K562 (cell line): ENCODE results near the gene TBATA. TPM values are rescaled to one million over a fixed set of nuclear protein-coding genes. Genes with fewer than 3 reads are reported as not detected.

Source experiments
- ATAC-seq: fragments of 200-7000 bp; cut with Tn5 transposase; 3 replicates; pipeline ENCODE4 v1.9.1; 2020; ENCODE audit warnings: moderate library complexity
- BruUV-seq: library from RNA; stranded (reverse); fragments of 400-500 nt; replicated peaks from 2 replicates; lab custom pipeline; 2021; lab: Mats Ljungman, UMichigan
- CTCF ChIA-PET: fragments of 300-600 bp; formaldehyde crosslinking; extraction: SDS; loops from one replicate; lab custom pipeline; 2021; ENCODE audit warnings: low intra/inter-chr PET ratio; lab: Yijun Ruan, JAX
- POLR2A ChIA-PET: fragments of 300-600, 350-650 bp; sonication (Branson Sonifier 250); formaldehyde crosslinking; extraction: SDS; loops from one replicate; lab custom pipeline; 2021; ENCODE audit warnings: antibody characterized with exemption, inconsistent platforms; lab: Yijun Ruan, JAX
- DNase-seq, 4 experiments: peaks; one replicate each; pipeline versions ENCODE4 v3.0.0 to v3.0.0-alpha.2; 2011 to 2018; ENCODE audit warnings: low spot score in 3 of 4, mixed read lengths in 3 of 4; ENCODE audit errors: extremely low read depth in 1 of 4
- FAIRE-seq: peaks from 2 replicates; lab custom pipeline; 2011; peaks lifted over from hg19 to GRCh38; lab: Jason Lieb, UNC
- H2AFZ ChIP-seq: 2 replicates; pipeline ENCODE4 v1.6.0; 2011; ENCODE audit warnings: low read depth, low read length, control low read depth, inconsistent platforms
- H3K27ac ChIP-seq: fragments of 200-600 bp; 3 replicates; pipeline ENCODE4 v1.8.0; 2011; ENCODE audit warnings: low read depth, mild to moderate bottlenecking, control low read depth, inconsistent platforms, low read length, moderate library complexity, mixed read lengths; ENCODE audit errors: extremely low read depth
- H3K27me3 ChIP-seq, 2 experiments: fragments of 300-600 bp in 1 of 2; 2 replicates in 1 of 2; 3 replicates in 1 of 2; pipeline versions ENCODE4 v1.6.0 to v1.8.0; 2011; ENCODE audit warnings: inconsistent platforms in 2 of 2, low read length in 2 of 2, mild to moderate bottlenecking in 1 of 2, mixed read lengths in 1 of 2, moderate library complexity in 1 of 2; ENCODE audit not compliant: control insufficient read depth in 2 of 2, insufficient read depth in 2 of 2
- H3K36me3 ChIP-seq: fragments of 300-600 bp; 3 replicates; pipeline ENCODE4 v1.8.0; 2011; ENCODE audit warnings: mild to moderate bottlenecking, low read length, inconsistent platforms; ENCODE audit not compliant: control insufficient read depth, insufficient read depth
- H3K4me1 ChIP-seq, 2 experiments: fragments of 200-600 bp in 1 of 2; replicated peaks in 1 of 2; 2 replicates in 1 of 2; 3 replicates in 1 of 2; pipeline versions ENCODE4 v1.5.1 to v1.8.0; 2011; ENCODE audit warnings: inconsistent platforms in 2 of 2, low read length in 2 of 2, mild to moderate bottlenecking in 1 of 2, mixed read lengths in 1 of 2, moderate library complexity in 1 of 2; ENCODE audit not compliant: control insufficient read depth in 2 of 2, insufficient read depth in 2 of 2
- H3K4me2 ChIP-seq: 2 replicates; pipeline ENCODE4 v1.6.1; 2011; ENCODE audit warnings: low read length, control low read depth, inconsistent platforms, mixed read lengths; ENCODE audit not compliant: insufficient read depth
- H3K4me3 ChIP-seq: fragments of 200-600 bp; sonication (generic), shearing (Covaris generic); 2 replicates; pipeline ENCODE4 v1.5.1; 2016; ENCODE audit warnings: control low read depth, inconsistent platforms
- H3K79me2 ChIP-seq: fragments of 200-600 bp; 3 replicates; pipeline ENCODE4 v1.8.0; 2011; ENCODE audit warnings: low read length, inconsistent platforms; ENCODE audit not compliant: control insufficient read depth, insufficient read depth
- H3K9ac ChIP-seq, 2 experiments: 2 replicates each; pipeline versions ENCODE4 v1.6.0 to v1.6.1; 2011; ENCODE audit warnings: low read depth in 2 of 2, low read length in 2 of 2, control low read depth in 1 of 2, inconsistent platforms in 1 of 2, mild to moderate bottlenecking in 1 of 2, mixed read lengths in 1 of 2; ENCODE audit not compliant: insufficient read depth in 1 of 2
- H3K9me1 ChIP-seq: one replicate; pipeline ENCODE4 v1.6.0; 2011; ENCODE audit warnings: inconsistent platforms, mild to moderate bottlenecking, low read length, moderate library complexity; ENCODE audit not compliant: control insufficient read depth, insufficient read depth
- H3K9me3 ChIP-seq: replicated peaks from 2 replicates; pipeline ENCODE4 v1.5.1; 2011; ENCODE audit warnings: low read depth, low read length, inconsistent platforms; ENCODE audit not compliant: control insufficient read depth, insufficient read depth
- H4K20me1 ChIP-seq: replicated peaks from 2 replicates; pipeline ENCODE4 v1.6.1; 2011; ENCODE audit warnings: low read length, inconsistent platforms, mixed read lengths; ENCODE audit not compliant: control insufficient read depth, insufficient read depth
- ARID3A ChIP-seq: IDR thresholded peaks from 2 replicates; pipeline ENCODE4 v1.6.1; 2012; ENCODE audit warnings: low read depth, low read length, improper control_type of control experiment, borderline replicate concordance
- FOXA3 ChIP-seq, 2 experiments: fragments of 450-650 bp in 1 of 2; sonication (generic) in 1 of 2; formaldehyde crosslinking; IDR thresholded peaks in 1 of 2; conservative IDR thresholded peaks in 1 of 2; 2 replicates each; pipeline versions ENCODE4 v1.4.0 to v1.8.0; 2020 to 2022; ENCODE audit warnings: mild to moderate bottlenecking in 2 of 2, missing genetic modification reagents in 1 of 2
- FOXJ2 ChIP-seq: fragments of 200-800 bp; sonication (Bioruptor generic); IDR thresholded peaks from 2 replicates; pipeline ENCODE4 v1.6.1; 2016; ENCODE audit warnings: missing genetic modification characterization, missing compliant biosample characterization
- GATAD2A ChIP-seq: fragments of 450-650 bp; IDR thresholded peaks from 2 replicates; pipeline ENCODE4 v1.6.1; 2017
- MCM2 ChIP-seq: fragments of 450-650 bp; IDR thresholded peaks from 2 replicates; pipeline ENCODE4 v1.6.1; 2017; ENCODE audit warnings: low read depth, mild to moderate bottlenecking
- NFE2 ChIP-seq: IDR thresholded peaks from 2 replicates; pipeline ENCODE4 v1.6.1; 2014; ENCODE audit warnings: antibody characterized with exemption, low read depth
- NUFIP1 ChIP-seq: fragments of 450-650 bp; IDR thresholded peaks from 2 replicates; pipeline ENCODE4 v1.6.1; 2018; ENCODE audit not compliant: partially characterized antibody
- RNF2 ChIP-seq: sonication (generic); IDR thresholded peaks from 2 replicates; pipeline ENCODE4 v1.6.1; 2016
- SRSF9 ChIP-seq: fragments of 200-400 bp; formaldehyde crosslinking; IDR thresholded peaks from 2 replicates; pipeline ENCODE4 v1.6.1; 2017; ENCODE audit warnings: low read depth, low read length, borderline replicate concordance
- TEAD2 ChIP-seq: fragments of 450-650 bp; IDR thresholded peaks from 2 replicates; pipeline ENCODE4 v1.6.1; 2016; ENCODE audit warnings: missing genetic modification characterization, control low read depth, missing compliant biosample characterization
- TOE1 ChIP-seq, 2 experiments: fragments of 450-650 bp in 1 of 2; sonication (generic) in 1 of 2; formaldehyde crosslinking in 1 of 2; IDR thresholded peaks; 2 replicates each; pipeline versions ENCODE4 v1.7.1 to v1.8.0; 2016 to 2022; ENCODE audit warnings: borderline replicate concordance in 2 of 2, mild to moderate bottlenecking in 2 of 2, antibody characterized with exemption in 1 of 2, inconsistent platforms in 1 of 2, low read depth in 1 of 2, missing genetic modification reagents in 1 of 2, moderate library complexity in 1 of 2
- ZBTB26 ChIP-seq: fragments of 450-650 bp; formaldehyde crosslinking; IDR thresholded peaks from 2 replicates; pipeline ENCODE4 v1.4.0; 2022; ENCODE audit warnings: missing genetic modification characterization
- ZNF3 ChIP-seq: fragments of 250-450 bp; sonication (Bioruptor Pico); IDR thresholded peaks from 2 replicates; pipeline ENCODE4 v1.5.0; 2021; ENCODE audit warnings: mild to moderate bottlenecking, moderate library complexity
- WGBS: fragments of 100-300 bp; shearing (Covaris generic); methylation state at CpG from one replicate; pipeline ENCODE4 v1.1.6; 2016; ENCODE audit warnings: low coverage, mixed read lengths; ENCODE audit not compliant: insufficient coverage; ENCODE audit errors: missing lambda C conversion rate; 5-methylcytosine and 5-hydroxymethylcytosine counted together
- in situ Hi-C: fragments of 300-500 bp; cut with MboI; formaldehyde crosslinking; loops from 4 replicates; pipeline ENCODE4 v1.15.0; 2018; ENCODE audit warnings: inconsistent platforms, mixed read lengths
- intact Hi-C: fragments of 100-400 bp; cut with micrococcal nuclease; formaldehyde crosslinking; loops from 2 replicates; pipeline ENCODE4 v1.14.2; 2022
- polyA plus RNA-seq, 8 experiments: library from polyadenylated mRNA; depleted of rRNA in 4 of 8; stranded (reverse) in 5 of 8; unstranded in 3 of 8; fragments of >200 nt; fragmentation: Nextera tagmentation in 2 of 8; fragmentation: Illumina TruSeq in 1 of 8; extraction: Ambion mirVana in 2 of 8; extraction: Trizol in 1 of 8; gene quantifications; 2 replicates each; pipeline versions ENCODE4 v1.2.1 to v1.2.3, GENCODE V29; 2011 to 2014; ENCODE audit warnings: inconsistent platforms in 1 of 8, missing spikeins in 1 of 8
- total RNA-seq, 7 experiments: library from RNA; depleted of rRNA in 6 of 7; stranded (reverse); fragments of >200 nt in 6 of 7; fragmentation: Illumina TruSeq in 2 of 7; extraction: Trizol in 2 of 7; gene quantifications; 2 replicates each; pipeline versions ENCODE4 v1.2.1 to v1.2.3, GENCODE V29; 2011 to 2021; ENCODE audit warnings: low replicate concordance in 1 of 7
- TF ChIP-seq, protein P1 (sequence below): IDR thresholded peaks from 2 replicates; pipeline ENCODE4 v1.6.1; 2011; ENCODE audit not compliant: insufficient read length; ENCODE audit errors: extremely low read depth
- TF ChIP-seq, protein P2 (sequence below): sonication (generic); formaldehyde crosslinking; IDR thresholded peaks from 2 replicates; pipeline ENCODE4 v1.8.0; 2022; ENCODE audit warnings: missing genetic modification reagents, mild to moderate bottlenecking, borderline replicate concordance

TBATA gene
- total and polyA plus RNA-seq, 9 of the 15 experiments (the other 6 are each of a cell fraction or from before 2014, with no cell fraction given) = not detected

- Histone ChIP-seq H3K4me2 (no peak overlapping the region), H3K4me3 (no peak overlapping the region), H3K79me2 (no peaks in the 10 kb centered on the region), H3K36me3 (no peaks in the 10 kb centered on the region), H3K9me1 (no peaks in the 10 kb centered on the region), H3K4me1 (peaks cover 11 to 14% of the 10 kb centered on the region in 2 experiments; a peak in 4 of 5 replicates), H4K20me1 (no peaks in the 10 kb centered on the region), H3K27me3 (peaks cover 7 to 8% of the 10 kb centered on the region in 2 experiments; a peak in 4 of 5 replicates), H3K9me3 (no peaks in the 10 kb centered on the region), H2AFZ (no peak overlapping the region), H3K9ac (peak overlapping the region in 1 of 2 experiments; percentile 18; a peak in 1 of 4 replicates), H3K27ac (no peak overlapping the region)
- intact Hi-C loops = no loop called here
- CTCF ChIA-PET = no interaction called here
- WGBS = 6% methylated on average over 2 of the region's 4 CpGs
- POLR2A ChIA-PET = interaction anchor here (0.6 to 1.1 kb wide), 4 partner anchors 10 to 1487 kb away, joined by 3 to 5 read pairs (median 4); no protein-coding TSS in a partner anchor
- no peak for DNase-seq
- in situ Hi-C loops = no loop called here
- ATAC-seq = no peak; the same call in 2 of the 3 replicates
- FAIRE-seq = no peak
- BruUV-seq = no TSS peak
- TF ChIP-seq ARID3A (no peak), TOE1 (IDR thresholded peaks at IDR 0.05; ENCODE audit: borderline replicate concordance) (no peak), TOE1 (CRISPR knock-in tag; IDR thresholded peaks at IDR 0.05; ENCODE audit: borderline replicate concordance, low read depth) (no peak), TEAD2 (no peak), ZNF3 (no peak), FOXA3 (CRISPR knock-in tag; conservative IDR thresholded peaks at IDR 0.05 in 1 of 2, IDR thresholded peaks at IDR 0.05 in 1 of 2) (no peak), MCM2 (no peak), RNF2 (no peak), NFE2 (no peak), FOXJ2 (tag) (no peak), ZBTB26 (no peak), GATAD2A (no peak), SRSF9 (no peak), NUFIP1 (no peak)
- TF ChIP-seq, protein P1, sequence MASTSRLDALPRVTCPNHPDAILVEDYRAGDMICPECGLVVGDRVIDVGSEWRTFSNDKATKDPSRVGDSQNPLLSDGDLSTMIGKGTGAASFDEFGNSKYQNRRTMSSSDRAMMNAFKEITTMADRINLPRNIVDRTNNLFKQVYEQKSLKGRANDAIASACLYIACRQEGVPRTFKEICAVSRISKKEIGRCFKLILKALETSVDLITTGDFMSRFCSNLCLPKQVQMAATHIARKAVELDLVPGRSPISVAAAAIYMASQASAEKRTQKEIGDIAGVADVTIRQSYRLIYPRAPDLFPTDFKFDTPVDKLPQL = no peak
- TF ChIP-seq, protein P2, sequence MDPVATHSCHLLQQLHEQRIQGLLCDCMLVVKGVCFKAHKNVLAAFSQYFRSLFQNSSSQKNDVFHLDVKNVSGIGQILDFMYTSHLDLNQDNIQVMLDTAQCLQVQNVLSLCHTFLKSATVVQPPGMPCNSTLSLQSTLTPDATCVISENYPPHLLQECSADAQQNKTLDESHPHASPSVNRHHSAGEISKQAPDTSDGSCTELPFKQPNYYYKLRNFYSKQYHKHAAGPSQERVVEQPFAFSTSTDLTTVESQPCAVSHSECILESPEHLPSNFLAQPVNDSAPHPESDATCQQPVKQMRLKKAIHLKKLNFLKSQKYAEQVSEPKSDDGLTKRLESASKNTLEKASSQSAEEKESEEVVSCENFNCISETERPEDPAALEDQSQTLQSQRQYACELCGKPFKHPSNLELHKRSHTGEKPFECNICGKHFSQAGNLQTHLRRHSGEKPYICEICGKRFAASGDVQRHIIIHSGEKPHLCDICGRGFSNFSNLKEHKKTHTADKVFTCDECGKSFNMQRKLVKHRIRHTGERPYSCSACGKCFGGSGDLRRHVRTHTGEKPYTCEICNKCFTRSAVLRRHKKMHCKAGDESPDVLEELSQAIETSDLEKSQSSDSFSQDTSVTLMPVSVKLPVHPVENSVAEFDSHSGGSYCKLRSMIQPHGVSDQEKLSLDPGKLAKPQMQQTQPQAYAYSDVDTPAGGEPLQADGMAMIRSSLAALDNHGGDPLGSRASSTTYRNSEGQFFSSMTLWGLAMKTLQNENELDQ (CRISPR knock-in tag) = no peak
These were observed 3.0 kb downstream of the TBATA start for GRCh38 chr10:70782086-70782745.
